DOHH2 (cell line): ENCODE results near the gene DKK1.

Experiments used
- CTCF ChIP-seq: fragments of 200-600 bp; sonication (generic); IDR thresholded peaks from one replicate; pipeline ENCODE4 v1.5.1; 2014; ENCODE audit warnings: antibody characterized with exemption, mild to moderate bottlenecking, low read depth, low read length; ENCODE audit not compliant: poor library complexity, severe bottlenecking
- EZH2phosphoT487 ChIP-seq: fragments of 200-600 bp; sonication (generic); IDR thresholded peaks from 2 replicates; pipeline ENCODE4 v1.6.1; 2017; ENCODE audit warnings: borderline replicate concordance, mild to moderate bottlenecking, antibody characterized with exemption, low read length, moderate library complexity, mixed read lengths

- TF ChIP-seq CTCF (no peak), EZH2phosphoT487 (no peak)
These were observed 4.1 kb downstream of the DKK1 start for GRCh38 chr10:52318136-52318701.
